Liver (tissue), 9 donors: ENCODE measurements around the gene TMEM51. TPM values are rescaled to one million over a fixed set of nuclear protein-coding genes. Genes with fewer than 3 reads are reported as not detected.

Experiments
- DNase-seq: peaks from one replicate; pipeline ENCODE4 v3.0.0-alpha.2; 2017; ENCODE audit warnings: low spot score
- H3K27ac ChIP-seq, 2 donors: one replicate each; pipeline ENCODE4 v1.7.0; 2013; ENCODE audit warnings: inconsistent platforms in 2 of 2, low read length in 2 of 2, control low read depth in 1 of 2, low read depth in 1 of 2, mild to moderate bottlenecking in 1 of 2
- H3K27me3 ChIP-seq, 4 donors: one replicate each; pipeline versions ENCODE4 v1.6.1 to v1.7.0; 2013; ENCODE audit warnings: low read length in 3 of 4, inconsistent platforms in 1 of 4, mild to moderate bottlenecking in 1 of 4, moderate library complexity in 1 of 4; ENCODE audit not compliant: control insufficient read depth in 4 of 4, insufficient read depth in 4 of 4
- H3K36me3 ChIP-seq, 4 donors: one replicate each; pipeline versions ENCODE4 v1.6.1 to v1.7.0; 2013; ENCODE audit warnings: low read length in 3 of 4, mild to moderate bottlenecking in 3 of 4, low read depth in 1 of 4, moderate library complexity in 1 of 4; ENCODE audit not compliant: control insufficient read depth in 4 of 4, insufficient read depth in 3 of 4
- H3K4me1 ChIP-seq, 4 donors: one replicate each; pipeline versions ENCODE4 v1.6.1 to v1.7.0; 2013; ENCODE audit warnings: low read length in 3 of 4, mild to moderate bottlenecking in 3 of 4, moderate library complexity in 1 of 4; ENCODE audit not compliant: control insufficient read depth in 4 of 4, insufficient read depth in 4 of 4
- H3K4me3 ChIP-seq, 3 donors: one replicate each; pipeline versions ENCODE4 v1.6.1 to v1.7.0; 2013; ENCODE audit warnings: low read length in 3 of 3, control low read depth in 1 of 3, low read depth in 1 of 3, mild to moderate bottlenecking in 1 of 3
- H3K9ac ChIP-seq, 2 donors: one replicate each; pipeline ENCODE4 v1.7.0; 2013; ENCODE audit warnings: low read length in 2 of 2, mild to moderate bottlenecking in 2 of 2, moderate library complexity in 2 of 2, control low read depth in 1 of 2, low read depth in 1 of 2
- H3K9me3 ChIP-seq, 4 donors: one replicate each; pipeline versions ENCODE4 v1.6.1 to v1.7.0; 2013; ENCODE audit warnings: low read length in 3 of 4; ENCODE audit not compliant: control insufficient read depth in 4 of 4
- FOXA1 ChIP-seq: IDR thresholded peaks from 2 replicates; pipeline ENCODE4 v1.6.1; 2016; ENCODE audit warnings: antibody characterized with exemption
- HNF4A ChIP-seq, 2 donors: conservative IDR thresholded peaks; 2 replicates each; pipeline ENCODE4 v1.6.1; 2016; ENCODE audit warnings: antibody characterized with exemption in 2 of 2, mild to moderate bottlenecking in 2 of 2
- JUND ChIP-seq, 2 donors: IDR thresholded peaks; 2 replicates each; pipeline ENCODE4 v1.6.1; 2016; ENCODE audit warnings: antibody characterized with exemption in 2 of 2
- NR2F2 ChIP-seq: IDR thresholded peaks from 2 replicates; pipeline ENCODE4 v1.6.1; 2016; ENCODE audit warnings: antibody characterized with exemption
- RXRA ChIP-seq, 2 donors: IDR thresholded peaks; 2 replicates each; pipeline ENCODE4 v1.6.1; 2017 to 2018; ENCODE audit warnings: antibody characterized with exemption in 2 of 2, mild to moderate bottlenecking in 1 of 2
- YY1 ChIP-seq: IDR thresholded peaks from 2 replicates; pipeline ENCODE4 v1.6.1; 2016; ENCODE audit warnings: antibody characterized with exemption, mild to moderate bottlenecking
- WGBS: extraction: QIAGEN DNeasy Blood & Tissue Kit; methylation state at CpG from one replicate; pipeline ENCODE4 v1.1.7; 2013; 5-methylcytosine and 5-hydroxymethylcytosine counted together
- polyA plus RNA-seq, 2 donors: library from polyadenylated mRNA; stranded (reverse) in 1 of 2; unstranded in 1 of 2; fragments of 200-250 nt in 1 of 2; fragments of >200 nt in 1 of 2; fragmentation: Nextera tagmentation in 1 of 2; extraction: Ambion mirVana in 1 of 2; gene quantifications; one replicate each; pipeline versions ENCODE4 v1.2.1 to v1.2.3, GENCODE V29; 2013 to 2015
- total RNA-seq, 2 donors: library from RNA; depleted of rRNA; stranded (reverse); fragments of >200 nt; gene quantifications; one replicate each; pipeline ENCODE4 v1.2.3, GENCODE V29; 2014
- TF ChIP-seq, protein P1 (sequence below): IDR thresholded peaks from 2 replicates; pipeline ENCODE4 v1.6.1; 2016; ENCODE audit warnings: antibody characterized with exemption, mild to moderate bottlenecking
- TF ChIP-seq, protein P2 (sequence below): IDR thresholded peaks from 2 replicates; pipeline ENCODE4 v1.6.1; 2016; ENCODE audit warnings: antibody characterized with exemption
- TF ChIP-seq, protein P3 (sequence below): IDR thresholded peaks from 2 replicates; pipeline ENCODE4 v1.6.1; 2016; ENCODE audit warnings: antibody characterized with exemption
- TF ChIP-seq, protein P4 (sequence below): fragments of 150-350 bp; IDR thresholded peaks from 2 replicates; pipeline ENCODE4 v1.5.1; 2017; ENCODE audit warnings: improper control_type of control experiment, low read depth, low read length; ENCODE audit not compliant: missing input control
- donor health status: healthy.
- donor health status: healthy.
- donor health status: healthy.
- donor health status: healthy.
- donor health status: healthy.

Gene TMEM51
- total and polyA plus RNA-seq, 4 donors = 1.3 to 2.7 (median 1.9) TPM

DNA sequence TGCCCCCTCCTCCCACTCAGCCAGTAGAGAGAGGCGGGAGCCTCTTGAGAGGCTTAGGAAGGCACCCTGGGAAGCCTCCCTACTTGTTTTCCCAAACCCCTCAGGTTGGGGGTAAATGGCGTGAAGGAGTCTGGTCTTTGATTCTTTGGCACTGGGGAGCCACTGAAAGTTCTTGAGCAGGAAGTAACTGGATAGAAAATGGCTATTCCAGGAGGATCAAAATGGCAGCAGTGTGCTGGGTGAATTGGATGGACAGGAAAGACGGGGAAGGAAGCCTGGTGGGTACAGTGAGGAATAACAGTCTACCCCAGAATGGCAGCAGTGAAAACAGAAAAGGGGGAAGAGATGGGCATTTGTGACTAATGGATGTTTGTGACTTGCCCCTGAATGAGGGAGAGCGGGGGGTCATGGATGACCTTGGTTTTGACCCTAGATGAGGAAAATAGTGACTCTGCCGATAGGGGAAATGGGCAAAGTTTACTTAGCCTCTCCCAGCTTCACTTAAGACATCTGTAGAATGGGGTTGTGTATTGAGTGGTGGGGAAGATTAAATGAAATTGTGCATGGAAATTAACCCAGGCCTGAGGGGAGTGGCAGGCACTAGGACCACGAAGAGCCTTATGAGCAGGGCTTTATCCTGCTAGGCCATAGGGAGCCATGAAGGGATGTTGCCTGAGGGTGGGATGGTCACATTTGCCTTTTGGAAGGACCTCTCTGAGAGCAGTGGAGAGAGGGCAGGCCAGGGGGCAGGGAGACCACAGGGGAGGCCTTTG is 32.7 kb downstream of the TMEM51 start (continued):
- TF ChIP-seq, protein P1, sequence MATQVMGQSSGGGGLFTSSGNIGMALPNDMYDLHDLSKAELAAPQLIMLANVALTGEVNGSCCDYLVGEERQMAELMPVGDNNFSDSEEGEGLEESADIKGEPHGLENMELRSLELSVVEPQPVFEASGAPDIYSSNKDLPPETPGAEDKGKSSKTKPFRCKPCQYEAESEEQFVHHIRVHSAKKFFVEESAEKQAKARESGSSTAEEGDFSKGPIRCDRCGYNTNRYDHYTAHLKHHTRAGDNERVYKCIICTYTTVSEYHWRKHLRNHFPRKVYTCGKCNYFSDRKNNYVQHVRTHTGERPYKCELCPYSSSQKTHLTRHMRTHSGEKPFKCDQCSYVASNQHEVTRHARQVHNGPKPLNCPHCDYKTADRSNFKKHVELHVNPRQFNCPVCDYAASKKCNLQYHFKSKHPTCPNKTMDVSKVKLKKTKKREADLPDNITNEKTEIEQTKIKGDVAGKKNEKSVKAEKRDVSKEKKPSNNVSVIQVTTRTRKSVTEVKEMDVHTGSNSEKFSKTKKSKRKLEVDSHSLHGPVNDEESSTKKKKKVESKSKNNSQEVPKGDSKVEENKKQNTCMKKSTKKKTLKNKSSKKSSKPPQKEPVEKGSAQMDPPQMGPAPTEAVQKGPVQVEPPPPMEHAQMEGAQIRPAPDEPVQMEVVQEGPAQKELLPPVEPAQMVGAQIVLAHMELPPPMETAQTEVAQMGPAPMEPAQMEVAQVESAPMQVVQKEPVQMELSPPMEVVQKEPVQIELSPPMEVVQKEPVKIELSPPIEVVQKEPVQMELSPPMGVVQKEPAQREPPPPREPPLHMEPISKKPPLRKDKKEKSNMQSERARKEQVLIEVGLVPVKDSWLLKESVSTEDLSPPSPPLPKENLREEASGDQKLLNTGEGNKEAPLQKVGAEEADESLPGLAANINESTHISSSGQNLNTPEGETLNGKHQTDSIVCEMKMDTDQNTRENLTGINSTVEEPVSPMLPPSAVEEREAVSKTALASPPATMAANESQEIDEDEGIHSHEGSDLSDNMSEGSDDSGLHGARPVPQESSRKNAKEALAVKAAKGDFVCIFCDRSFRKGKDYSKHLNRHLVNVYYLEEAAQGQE = no peak
- TF ChIP-seq, protein P2, sequence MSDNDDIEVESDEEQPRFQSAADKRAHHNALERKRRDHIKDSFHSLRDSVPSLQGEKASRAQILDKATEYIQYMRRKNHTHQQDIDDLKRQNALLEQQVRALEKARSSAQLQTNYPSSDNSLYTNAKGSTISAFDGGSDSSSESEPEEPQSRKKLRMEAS = no peak
- no peak for TF ChIP-seq RXRA (IDR thresholded peaks at IDR 0.05)

DNA sequence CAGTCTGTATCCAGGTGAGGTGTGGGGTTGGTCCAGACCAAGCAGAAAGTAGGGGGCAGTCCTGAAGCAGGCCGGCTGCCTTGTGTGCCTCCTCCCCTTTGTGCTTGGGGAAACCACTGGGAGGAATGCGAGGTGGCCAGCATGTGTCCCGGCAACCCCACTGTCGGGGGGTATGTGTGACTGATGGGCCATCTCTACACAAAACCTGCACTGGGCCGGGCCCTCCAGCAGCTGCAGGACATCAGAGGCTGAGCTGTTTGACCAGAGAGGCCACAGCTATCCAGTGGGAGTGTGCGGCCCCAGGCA is 33.3 kb downstream of the TMEM51 start:
- Histone ChIP-seq H3K9ac (no peak overlapping the region), H3K36me3 (no peaks in the 10 kb centered on the region), H3K4me3 (no peak overlapping the region), H3K27ac (no peak overlapping the region), H3K9me3 (no peaks in the 10 kb centered on the region), H3K27me3 (peaks cover 0 to 2% (median 0%) of the 10 kb centered on the region in 4 donors), H3K4me1 (no peaks in the 10 kb centered on the region)
- TF ChIP-seq, protein P3, sequence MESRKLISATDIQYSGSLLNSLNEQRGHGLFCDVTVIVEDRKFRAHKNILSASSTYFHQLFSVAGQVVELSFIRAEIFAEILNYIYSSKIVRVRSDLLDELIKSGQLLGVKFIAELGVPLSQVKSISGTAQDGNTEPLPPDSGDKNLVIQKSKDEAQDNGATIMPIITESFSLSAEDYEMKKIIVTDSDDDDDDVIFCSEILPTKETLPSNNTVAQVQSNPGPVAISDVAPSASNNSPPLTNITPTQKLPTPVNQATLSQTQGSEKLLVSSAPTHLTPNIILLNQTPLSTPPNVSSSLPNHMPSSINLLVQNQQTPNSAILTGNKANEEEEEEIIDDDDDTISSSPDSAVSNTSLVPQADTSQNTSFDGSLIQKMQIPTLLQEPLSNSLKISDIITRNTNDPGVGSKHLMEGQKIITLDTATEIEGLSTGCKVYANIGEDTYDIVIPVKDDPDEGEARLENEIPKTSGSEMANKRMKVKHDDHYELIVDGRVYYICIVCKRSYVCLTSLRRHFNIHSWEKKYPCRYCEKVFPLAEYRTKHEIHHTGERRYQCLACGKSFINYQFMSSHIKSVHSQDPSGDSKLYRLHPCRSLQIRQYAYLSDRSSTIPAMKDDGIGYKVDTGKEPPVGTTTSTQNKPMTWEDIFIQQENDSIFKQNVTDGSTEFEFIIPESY = no peak
- no peak for TF ChIP-seq YY1
- no peak for TF ChIP-seq HNF4A (conservative IDR thresholded peaks at IDR 0.05)
- no peak for TF ChIP-seq FOXA1
- TF ChIP-seq JUND (IDR thresholded peaks at IDR 0.05) = no peak
- TF ChIP-seq, protein P4, sequence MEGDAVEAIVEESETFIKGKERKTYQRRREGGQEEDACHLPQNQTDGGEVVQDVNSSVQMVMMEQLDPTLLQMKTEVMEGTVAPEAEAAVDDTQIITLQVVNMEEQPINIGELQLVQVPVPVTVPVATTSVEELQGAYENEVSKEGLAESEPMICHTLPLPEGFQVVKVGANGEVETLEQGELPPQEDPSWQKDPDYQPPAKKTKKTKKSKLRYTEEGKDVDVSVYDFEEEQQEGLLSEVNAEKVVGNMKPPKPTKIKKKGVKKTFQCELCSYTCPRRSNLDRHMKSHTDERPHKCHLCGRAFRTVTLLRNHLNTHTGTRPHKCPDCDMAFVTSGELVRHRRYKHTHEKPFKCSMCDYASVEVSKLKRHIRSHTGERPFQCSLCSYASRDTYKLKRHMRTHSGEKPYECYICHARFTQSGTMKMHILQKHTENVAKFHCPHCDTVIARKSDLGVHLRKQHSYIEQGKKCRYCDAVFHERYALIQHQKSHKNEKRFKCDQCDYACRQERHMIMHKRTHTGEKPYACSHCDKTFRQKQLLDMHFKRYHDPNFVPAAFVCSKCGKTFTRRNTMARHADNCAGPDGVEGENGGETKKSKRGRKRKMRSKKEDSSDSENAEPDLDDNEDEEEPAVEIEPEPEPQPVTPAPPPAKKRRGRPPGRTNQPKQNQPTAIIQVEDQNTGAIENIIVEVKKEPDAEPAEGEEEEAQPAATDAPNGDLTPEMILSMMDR = no peak
- no peak for TF ChIP-seq NR2F2
- no peak for DNase-seq
- whole genome bisulfite sequencing = 70% methylated on average over 6 of the region's 6 CpGs
